Measurements from ENCODE around the gene ARHGAP33.

The ARHGAP33 gene

DNA sequence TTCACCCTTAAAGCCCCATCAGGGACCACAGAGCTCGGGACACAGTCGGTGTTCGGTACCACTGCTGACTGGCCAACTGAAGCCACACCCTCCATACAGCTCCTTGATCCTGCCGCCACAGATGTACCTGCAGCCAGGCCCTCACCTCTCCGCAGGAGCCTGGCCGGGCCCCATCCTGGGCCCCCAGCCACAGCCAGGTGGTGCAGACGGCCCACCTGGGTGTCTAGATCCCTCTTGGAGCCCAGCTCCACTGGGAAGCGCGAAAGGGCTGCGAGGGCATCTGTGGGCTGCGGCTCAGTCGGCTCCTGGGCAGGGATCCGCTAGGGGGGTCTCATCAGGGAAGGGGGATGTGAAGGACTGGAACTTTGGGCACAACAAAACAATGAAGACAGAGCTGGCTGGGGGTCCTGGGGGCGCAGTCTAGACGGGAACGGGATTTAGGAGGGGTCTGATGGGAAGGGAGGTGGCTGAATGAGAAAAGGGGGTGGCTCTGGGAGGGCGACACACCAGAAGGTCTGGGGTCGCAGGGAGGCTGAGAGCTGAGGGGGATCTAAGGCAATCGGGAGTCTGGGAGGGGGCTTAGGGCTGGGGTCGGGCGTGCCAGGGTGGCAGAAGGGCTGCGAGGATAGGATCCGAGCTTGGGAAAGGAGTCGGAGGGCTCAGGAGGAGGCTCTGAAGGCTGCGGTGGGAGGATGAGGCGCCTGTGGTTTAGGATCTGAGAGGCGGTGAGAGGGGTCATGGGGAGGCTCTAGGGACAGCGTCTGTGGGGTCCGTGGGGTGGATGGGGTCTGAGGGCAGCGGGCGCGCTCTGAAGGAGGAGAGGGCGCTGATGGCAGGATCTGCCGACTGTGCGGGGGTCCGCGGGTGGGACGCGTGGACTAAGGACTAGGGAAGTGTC lies 21.5 kb downstream of the ARHGAP33 start:
- TF ChIP-seq, protein P1, sequence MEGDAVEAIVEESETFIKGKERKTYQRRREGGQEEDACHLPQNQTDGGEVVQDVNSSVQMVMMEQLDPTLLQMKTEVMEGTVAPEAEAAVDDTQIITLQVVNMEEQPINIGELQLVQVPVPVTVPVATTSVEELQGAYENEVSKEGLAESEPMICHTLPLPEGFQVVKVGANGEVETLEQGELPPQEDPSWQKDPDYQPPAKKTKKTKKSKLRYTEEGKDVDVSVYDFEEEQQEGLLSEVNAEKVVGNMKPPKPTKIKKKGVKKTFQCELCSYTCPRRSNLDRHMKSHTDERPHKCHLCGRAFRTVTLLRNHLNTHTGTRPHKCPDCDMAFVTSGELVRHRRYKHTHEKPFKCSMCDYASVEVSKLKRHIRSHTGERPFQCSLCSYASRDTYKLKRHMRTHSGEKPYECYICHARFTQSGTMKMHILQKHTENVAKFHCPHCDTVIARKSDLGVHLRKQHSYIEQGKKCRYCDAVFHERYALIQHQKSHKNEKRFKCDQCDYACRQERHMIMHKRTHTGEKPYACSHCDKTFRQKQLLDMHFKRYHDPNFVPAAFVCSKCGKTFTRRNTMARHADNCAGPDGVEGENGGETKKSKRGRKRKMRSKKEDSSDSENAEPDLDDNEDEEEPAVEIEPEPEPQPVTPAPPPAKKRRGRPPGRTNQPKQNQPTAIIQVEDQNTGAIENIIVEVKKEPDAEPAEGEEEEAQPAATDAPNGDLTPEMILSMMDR (IDR thresholded peaks at IDR 0.05; ENCODE audit: borderline replicate concordance, insufficient read depth, low read depth, low read length) = no peak
- no peak overlapping the region for H3K4me3 ChIP-seq (ENCODE audit: low read depth, low read length)

DNA sequence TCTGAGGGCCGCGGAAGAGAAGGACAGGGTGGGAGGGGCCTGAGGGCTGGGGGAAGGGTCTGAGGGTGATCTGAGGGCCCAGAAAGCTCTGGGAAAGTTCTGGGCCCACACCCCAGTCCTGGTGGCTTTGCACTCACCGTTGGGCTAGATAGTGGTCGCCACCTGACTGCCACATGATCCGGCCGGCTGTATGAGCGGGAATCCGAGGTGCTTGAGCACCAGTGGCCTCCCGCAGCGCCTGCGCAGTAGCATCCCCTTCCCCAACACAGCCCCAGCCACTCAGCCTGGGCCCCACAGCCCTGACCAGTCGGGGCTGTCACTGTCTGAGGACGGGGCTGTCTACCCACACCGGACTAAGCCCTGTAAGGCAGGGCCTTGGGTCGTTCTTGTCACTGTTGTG lies 22.3 kb downstream of the ARHGAP33 start:
- H3K4me3 ChIP-seq (ENCODE audit: low read depth, low read length) = no peak overlapping the region
- TF ChIP-seq, protein P1 (IDR thresholded peaks at IDR 0.05; ENCODE audit: borderline replicate concordance, insufficient read depth, low read depth, low read length) = no peak

GRCh38 chr19:35801828-35802227 lies 26.5 kb downstream of the ARHGAP33 start:
- TF ChIP-seq, protein P1 (IDR thresholded peaks at IDR 0.05; ENCODE audit: borderline replicate concordance, insufficient read depth, low read depth, low read length) = no peak
- no peak overlapping the region for H3K4me3 ChIP-seq (ENCODE audit: low read depth, low read length)

GRCh38 chr19:35805526-35806102 lies 30.2 kb downstream of the ARHGAP33 start:
- TF ChIP-seq, protein P1 (IDR thresholded peaks at IDR 0.05; ENCODE audit: borderline replicate concordance, insufficient read depth, low read depth, low read length) = no peak
- H3K4me3 ChIP-seq (ENCODE audit: low read depth, low read length) = no peak overlapping the region

DNA sequence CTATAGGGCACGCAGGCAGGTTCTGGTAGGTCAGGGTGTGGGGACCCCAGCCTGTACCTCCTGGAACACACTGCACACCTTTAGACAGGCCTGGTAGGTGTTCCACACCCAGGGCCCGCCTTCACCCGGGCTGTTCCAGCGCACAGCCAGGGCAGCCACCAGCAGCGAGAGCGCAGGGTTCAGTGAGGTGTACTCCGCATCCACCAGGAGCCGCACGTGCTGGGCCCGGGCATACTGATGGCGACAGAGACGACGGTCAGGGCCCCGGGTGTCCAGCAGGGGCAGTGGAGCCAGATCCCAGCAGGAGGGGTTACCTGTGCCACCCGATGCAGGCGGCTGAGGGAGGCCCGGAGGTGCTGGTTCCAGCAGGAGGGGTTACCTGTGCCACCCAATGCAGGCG lies 31.2 kb downstream of the ARHGAP33 start:
- TF ChIP-seq, protein P1 (IDR thresholded peaks at IDR 0.05; ENCODE audit: borderline replicate concordance, insufficient read depth, low read depth, low read length) = no peak
- H3K4me3 ChIP-seq (ENCODE audit: low read depth, low read length) = no peak overlapping the region

DNA sequence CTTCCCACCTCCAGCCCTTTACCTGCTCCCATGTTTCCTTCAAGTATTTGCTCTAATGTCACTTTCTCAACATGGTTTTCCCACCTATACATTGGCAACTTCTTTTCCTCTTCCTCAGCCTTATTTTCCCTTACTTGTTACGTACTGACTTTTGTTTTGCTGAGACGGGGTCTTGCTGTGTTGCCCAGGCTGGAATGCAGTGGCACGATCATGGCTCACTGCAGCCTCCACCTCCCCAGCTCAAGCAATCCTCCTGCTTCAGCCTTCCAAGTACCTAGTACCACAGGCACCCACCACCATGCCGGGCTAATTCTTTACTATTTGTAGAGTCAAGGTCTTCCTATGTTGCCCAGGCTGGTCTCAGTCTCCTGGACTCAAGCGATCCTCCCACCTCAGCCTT lies 32.3 kb downstream of the ARHGAP33 start:
- TF ChIP-seq, protein P1 (IDR thresholded peaks at IDR 0.05; ENCODE audit: borderline replicate concordance, insufficient read depth, low read depth, low read length) = no peak
- no peak overlapping the region for H3K4me3 ChIP-seq (ENCODE audit: low read depth, low read length)

Data from GM12875 (cell line).